ENCODE results near the gene GSE1.

DNA sequence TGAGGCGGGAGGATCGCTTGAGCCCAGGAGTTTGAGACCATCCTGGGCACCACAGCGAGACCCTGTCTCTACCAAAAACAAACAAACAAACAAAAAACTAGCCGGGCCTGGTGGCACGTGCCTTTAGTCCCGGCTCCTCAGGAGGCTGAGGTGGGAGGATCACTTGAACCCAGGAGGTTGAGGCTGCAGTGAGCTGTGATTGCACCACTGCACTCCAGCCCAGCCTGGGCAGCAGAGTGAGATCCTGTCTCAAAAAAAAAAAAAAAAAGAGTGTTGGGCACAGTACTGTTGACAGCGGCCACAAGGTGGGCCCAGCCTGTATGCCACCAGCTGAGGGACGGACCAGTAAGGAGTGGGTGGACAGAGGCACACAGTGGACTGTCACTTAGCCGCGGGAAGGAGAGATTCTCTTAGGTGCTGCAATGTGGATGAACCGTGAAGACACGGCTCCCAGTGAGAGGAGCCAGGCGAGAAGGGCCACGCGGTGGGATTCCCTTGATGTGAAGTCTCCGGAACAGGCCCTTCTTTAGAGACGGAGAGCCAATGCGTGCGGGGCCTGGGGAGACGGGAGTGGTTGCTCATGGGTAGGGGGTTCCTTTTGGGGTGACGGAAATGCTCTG lies 31.1 kb downstream of the GSE1 start:
- no peak for TF ChIP-seq POLR2A (IDR thresholded peaks at IDR 0.05)
- TF ChIP-seq CTCF (IDR thresholded peaks at IDR 0.05) = no peak
